CD14-positive monocyte (primary cell): Measurements from ENCODE around the gene ACBD3. TPM values are rescaled to one million over a fixed set of nuclear protein-coding genes. Genes with fewer than 3 reads are reported as not detected.

Experiments used
- DNase-seq, 3 donors: peaks; one replicate each; pipeline ENCODE4 v3.0.0-alpha.2; 2011 to 2022
- H2AFZ ChIP-seq: 2 replicates; pipeline ENCODE4 v1.6.0; 2012; ENCODE audit warnings: mild to moderate bottlenecking, low read depth, low read length, inconsistent platforms; ENCODE audit not compliant: insufficient read depth, poor library complexity, severe bottlenecking
- H3K27ac ChIP-seq, 2 donors: 1 replicate in 1 of 2; 2 replicates in 1 of 2; pipeline ENCODE4 v1.5.1; 2012 to 2013; ENCODE audit warnings: low read length in 2 of 2, control low read depth in 1 of 2, inconsistent platforms in 1 of 2, low read depth in 1 of 2, mild to moderate bottlenecking in 1 of 2
- H3K27me3 ChIP-seq, 2 donors: one replicate each; pipeline versions ENCODE4 v1.6.0 to v1.6.1; 2011 to 2013; ENCODE audit warnings: low read length in 2 of 2; ENCODE audit not compliant: control insufficient read depth in 2 of 2, insufficient read depth in 2 of 2
- H3K36me3 ChIP-seq, 2 donors: replicated peaks in 1 of 2; 1 replicate in 1 of 2; 2 replicates in 1 of 2; pipeline versions ENCODE4 v1.5.1 to v1.6.1; 2012 to 2013; ENCODE audit warnings: low read length in 2 of 2, control low read depth in 1 of 2, inconsistent platforms in 1 of 2, mild to moderate bottlenecking in 1 of 2; ENCODE audit not compliant: insufficient read depth in 2 of 2, control insufficient read depth in 1 of 2
- H3K4me1 ChIP-seq, 2 donors: 1 replicate in 1 of 2; 2 replicates in 1 of 2; pipeline versions ENCODE4 v1.5.1 to v1.6.1; 2012 to 2013; ENCODE audit warnings: low read length in 2 of 2, control low read depth in 1 of 2, inconsistent platforms in 1 of 2, mild to moderate bottlenecking in 1 of 2, moderate library complexity in 1 of 2; ENCODE audit not compliant: insufficient read depth in 2 of 2, control insufficient read depth in 1 of 2
- H3K4me2 ChIP-seq: replicated peaks from 2 replicates; pipeline ENCODE3; 2012; ENCODE audit warnings: low read length, moderate library complexity, mild to moderate bottlenecking; ENCODE audit not compliant: poor library complexity, severe bottlenecking; ENCODE audit errors: extremely low read depth
- H3K4me3 ChIP-seq, 3 experiments: fragments of 200-600 bp in 1 of 3; sonication (generic) in 1 of 3; replicated peaks in 1 of 3; 1 replicate in 2 of 3; 2 replicates in 1 of 3; pipeline ENCODE4 v1.5.1; 2011 to 2013; ENCODE audit warnings: low read length in 3 of 3, mild to moderate bottlenecking in 3 of 3, control low read depth in 2 of 3, low read depth in 2 of 3, inconsistent platforms in 1 of 3, moderate library complexity in 1 of 3
- H3K79me2 ChIP-seq: 2 replicates; pipeline ENCODE4 v1.6.0; 2012; ENCODE audit warnings: mild to moderate bottlenecking, control low read depth, inconsistent platforms, low read length, moderate library complexity; ENCODE audit not compliant: insufficient read depth
- H3K9ac ChIP-seq: 2 replicates; pipeline ENCODE4 v1.6.0; 2017; ENCODE audit warnings: low read length, mild to moderate bottlenecking; ENCODE audit not compliant: insufficient read depth, poor library complexity, severe bottlenecking
- H3K9me3 ChIP-seq, 2 donors: replicated peaks in 1 of 2; 1 replicate in 1 of 2; 2 replicates in 1 of 2; pipeline versions ENCODE4 v1.5.1 to v1.6.1; 2012 to 2013; ENCODE audit warnings: low read length in 2 of 2, control low read depth in 1 of 2; ENCODE audit not compliant: control insufficient read depth in 1 of 2, insufficient read depth in 1 of 2
- H4K20me1 ChIP-seq: 2 replicates; pipeline ENCODE4 v1.6.0; 2012; ENCODE audit warnings: mild to moderate bottlenecking, low read length, control low read depth, moderate library complexity; ENCODE audit not compliant: insufficient read depth
- H3K27ac Mint-ChIP-seq, 7 donors: one replicate each; pipeline ENCODE4 v1.8.0; 2020; ENCODE audit warnings: mild to moderate bottlenecking in 7 of 7, mixed read lengths in 7 of 7, moderate library complexity in 6 of 7, inconsistent platforms in 2 of 7
- H3K27me3 Mint-ChIP-seq, 3 donors: one replicate each; pipeline ENCODE4 v1.8.0; 2021 to 2022; ENCODE audit warnings: low read depth in 3 of 3, mild to moderate bottlenecking in 3 of 3, mixed read lengths in 3 of 3, moderate library complexity in 3 of 3, inconsistent platforms in 1 of 3
- H3K36me3 Mint-ChIP-seq, 2 donors: one replicate each; pipeline ENCODE4 v1.8.0; 2020; ENCODE audit warnings: mixed read lengths in 2 of 2, inconsistent platforms in 1 of 2, mild to moderate bottlenecking in 1 of 2
- H3K4me1 Mint-ChIP-seq: one replicate; pipeline ENCODE4 v1.8.0; 2020; ENCODE audit warnings: mild to moderate bottlenecking, mixed read lengths
- H3K4me3 Mint-ChIP-seq, 2 donors: one replicate each; pipeline ENCODE4 v1.8.0; 2020; ENCODE audit warnings: mild to moderate bottlenecking in 2 of 2, mixed read lengths in 2 of 2, moderate library complexity in 1 of 2
- H3K9me3 Mint-ChIP-seq, 7 donors: one replicate each; pipeline ENCODE4 v1.8.0; 2020 to 2022; ENCODE audit warnings: mixed read lengths in 7 of 7, mild to moderate bottlenecking in 6 of 7, moderate library complexity in 6 of 7, inconsistent platforms in 2 of 7
- CTCF ChIP-seq: fragments of 200-600 bp; IDR thresholded peaks from one replicate; pipeline ENCODE4 v1.8.0; 2022; ENCODE audit warnings: antibody characterized with exemption, mild to moderate bottlenecking
- WGBS: methylation state at CpG from one replicate; pipeline ENCODE4 v1.1.5; 2013; ENCODE audit warnings: missing lambda C conversion rate; ENCODE audit not compliant: insufficient coverage; 5-methylcytosine and 5-hydroxymethylcytosine counted together
- intact Hi-C, 2 donors: fragments of 100-400 bp; cut with micrococcal nuclease; formaldehyde crosslinking; loops; one replicate each; pipeline versions ENCODE4 v1.15.0 to v1.15.1; 2023
- polyA plus RNA-seq, 3 donors: library from polyadenylated mRNA; depleted of rRNA in 1 of 3; unstranded in 2 of 3; stranded (reverse) in 1 of 3; fragments of 300-500 nt in 2 of 3; fragments of >200 nt in 1 of 3; fragmentation: Illumina TruSeq in 2 of 3; gene quantifications; 1 replicate in 2 of 3; 2 replicates in 1 of 3; pipeline ENCODE4 v1.2.3, GENCODE V29; 2012 to 2021

ACBD3 gene
- polyA plus RNA-seq, 3 donors: 7.0 to 16.3 (median 11.4) TPM

GRCh38 chr1:226116673-226117072 is 69.9 kb downstream of the ACBD3 start:
- intact Hi-C loops: loop anchor here in 1 of 2 donors (10.0 kb wide), 1 partner anchor 412 kb away; no protein-coding TSS in a partner anchor

GRCh38 chr1:226112626-226113025 is 73.9 kb downstream of the ACBD3 start:
- no peak for TF ChIP-seq CTCF
- no peaks in the 10 kb centered on the region for H3K36me3 Mint-ChIP-seq

More at GRCh38 chr1:226116673-226117072, 69.9 kb downstream of the ACBD3 start:
- Histone ChIP-seq H3K36me3 (no peaks in the 10 kb centered on the region), H4K20me1 (no peaks in the 10 kb centered on the region), H2AFZ (no peak overlapping the region), H3K27ac (no peak overlapping the region), H3K4me3 (no peak overlapping the region), H3K4me1 (peaks cover 4 to 7% of the 10 kb centered on the region in 2 donors), H3K79me2 (no peaks in the 10 kb centered on the region), H3K4me2 (no peak overlapping the region), H3K9me3 (no peaks in the 10 kb centered on the region), H3K27me3 (peaks cover 0 to 9% of the 10 kb centered on the region in 2 donors), H3K9ac (no peak overlapping the region)
- 100% methylated on average over 1 of the region's 3 CpGs for WGBS
- no peak for DNase-seq
- H3K9me3 Mint-ChIP-seq: peaks cover 0 to 5% (median 0%) of the 10 kb centered on the region in 7 donors
- H3K36me3 Mint-ChIP-seq: no peaks in the 10 kb centered on the region
- no peak overlapping the region for H3K27ac Mint-ChIP-seq
- no peak for TF ChIP-seq CTCF
- peaks cover 8 to 14% (median 12%) of the 10 kb centered on the region in 3 donors for H3K27me3 Mint-ChIP-seq
- H3K4me3 Mint-ChIP-seq: no peak overlapping the region
- H3K4me1 Mint-ChIP-seq: peaks cover 5% of the 10 kb centered on the region

More at GRCh38 chr1:226112626-226113025, 73.9 kb downstream of the ACBD3 start:
- Histone ChIP-seq H3K4me2 (no peak overlapping the region), H3K79me2 (no peaks in the 10 kb centered on the region), H3K4me1 (peaks cover 15 to 22% of the 10 kb centered on the region in 2 donors), H3K4me3 (no peak overlapping the region), H2AFZ (no peak overlapping the region), H3K36me3 (no peaks in the 10 kb centered on the region), H3K9me3 (no peaks in the 10 kb centered on the region), H4K20me1 (no peaks in the 10 kb centered on the region), H3K9ac (no peak overlapping the region), H3K27ac (no peak overlapping the region), H3K27me3 (no peaks in the 10 kb centered on the region)
- peaks cover 17% of the 10 kb centered on the region for H3K4me1 Mint-ChIP-seq
- WGBS: 60% methylated on average over 1 of the region's 3 CpGs
- peaks cover 2 to 11% (median 4%) of the 10 kb centered on the region in 3 donors for H3K27me3 Mint-ChIP-seq
- intact Hi-C loops: loop anchor here in 1 of 2 donors (10.0 kb wide), 1 partner anchor 408 kb away; no protein-coding TSS in a partner anchor
- no peak overlapping the region for H3K27ac Mint-ChIP-seq
- DNase-seq: no peak
- peak overlapping the region in 1 of 2 donors; percentile 3 for H3K4me3 Mint-ChIP-seq
- peaks cover 0 to 5% (median 0%) of the 10 kb centered on the region in 7 donors for H3K9me3 Mint-ChIP-seq
